ENCODE results near the gene UBN1.

Gene UBN1

DNA sequence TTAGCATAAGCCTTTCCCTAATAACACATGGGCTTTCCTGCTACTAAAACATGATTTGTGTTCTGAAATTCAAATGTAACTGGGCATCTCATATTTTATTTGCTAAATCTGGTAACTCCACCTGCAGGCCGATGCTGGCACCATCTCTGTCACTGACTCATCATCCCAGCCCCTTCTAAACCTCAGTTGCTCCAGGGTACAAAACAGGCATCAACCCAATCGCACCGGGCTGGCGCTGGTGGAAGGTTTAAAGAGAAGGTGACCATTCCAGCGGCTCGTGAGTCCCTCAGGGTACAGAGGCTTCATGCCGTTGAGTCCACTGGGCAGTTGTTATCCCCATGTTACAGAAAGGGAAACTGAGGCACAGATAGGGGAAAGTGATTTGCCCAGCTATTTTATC is 62.5 kb downstream of the UBN1 start:
- no peak overlapping the region for H2AFZ ChIP-seq (ENCODE audit: low read depth, low read length)
- H3K27me3 ChIP-seq (ENCODE audit: insufficient read depth, low read length, poor library complexity) = peaks cover 3% of the 10 kb centered on the region
- no peak overlapping the region for H3K9ac ChIP-seq (ENCODE audit: low read depth, low read length)
- no peak overlapping the region for H3K4me2 ChIP-seq (ENCODE audit: insufficient read depth, low read length)
- H3K9me3 ChIP-seq (ENCODE audit: insufficient read depth, low read length, severe bottlenecking) = no peaks in the 10 kb centered on the region
- no peaks in the 10 kb centered on the region for H3K4me1 ChIP-seq (ENCODE audit: insufficient read depth, low read length)
- ATAC-seq (ENCODE audit: insufficient read depth, low read depth) (no peak), DNase-seq (no peak)
- H3K79me2 ChIP-seq (ENCODE audit: insufficient read depth, low read length) = no peaks in the 10 kb centered on the region
- no peak overlapping the region for H3K27ac ChIP-seq (ENCODE audit: low read length)
- no peaks in the 10 kb centered on the region for H3K36me3 ChIP-seq (ENCODE audit: insufficient read depth, low read length)
- 0 out of 2 replicates have a peak, but pooled peaks cover 6% of the 10 kb centered on the region for H4K20me1 ChIP-seq (ENCODE audit: insufficient read depth, low read length)
- TF ChIP-seq, protein P1, sequence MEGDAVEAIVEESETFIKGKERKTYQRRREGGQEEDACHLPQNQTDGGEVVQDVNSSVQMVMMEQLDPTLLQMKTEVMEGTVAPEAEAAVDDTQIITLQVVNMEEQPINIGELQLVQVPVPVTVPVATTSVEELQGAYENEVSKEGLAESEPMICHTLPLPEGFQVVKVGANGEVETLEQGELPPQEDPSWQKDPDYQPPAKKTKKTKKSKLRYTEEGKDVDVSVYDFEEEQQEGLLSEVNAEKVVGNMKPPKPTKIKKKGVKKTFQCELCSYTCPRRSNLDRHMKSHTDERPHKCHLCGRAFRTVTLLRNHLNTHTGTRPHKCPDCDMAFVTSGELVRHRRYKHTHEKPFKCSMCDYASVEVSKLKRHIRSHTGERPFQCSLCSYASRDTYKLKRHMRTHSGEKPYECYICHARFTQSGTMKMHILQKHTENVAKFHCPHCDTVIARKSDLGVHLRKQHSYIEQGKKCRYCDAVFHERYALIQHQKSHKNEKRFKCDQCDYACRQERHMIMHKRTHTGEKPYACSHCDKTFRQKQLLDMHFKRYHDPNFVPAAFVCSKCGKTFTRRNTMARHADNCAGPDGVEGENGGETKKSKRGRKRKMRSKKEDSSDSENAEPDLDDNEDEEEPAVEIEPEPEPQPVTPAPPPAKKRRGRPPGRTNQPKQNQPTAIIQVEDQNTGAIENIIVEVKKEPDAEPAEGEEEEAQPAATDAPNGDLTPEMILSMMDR (IDR thresholded peaks at IDR 0.05; ENCODE audit: borderline replicate concordance, extremely low read depth, low read length, poor library complexity, severe bottlenecking) = peak; percentile 29
- TF ChIP-seq EZH2 (IDR thresholded peaks at IDR 0.05; ENCODE audit: borderline replicate concordance, low read depth, low read length, severe bottlenecking) = no peak
- no peak overlapping the region for H3K4me3 ChIP-seq (ENCODE audit: low read depth in 1 of 2, low read length in 2 of 2)

DNA sequence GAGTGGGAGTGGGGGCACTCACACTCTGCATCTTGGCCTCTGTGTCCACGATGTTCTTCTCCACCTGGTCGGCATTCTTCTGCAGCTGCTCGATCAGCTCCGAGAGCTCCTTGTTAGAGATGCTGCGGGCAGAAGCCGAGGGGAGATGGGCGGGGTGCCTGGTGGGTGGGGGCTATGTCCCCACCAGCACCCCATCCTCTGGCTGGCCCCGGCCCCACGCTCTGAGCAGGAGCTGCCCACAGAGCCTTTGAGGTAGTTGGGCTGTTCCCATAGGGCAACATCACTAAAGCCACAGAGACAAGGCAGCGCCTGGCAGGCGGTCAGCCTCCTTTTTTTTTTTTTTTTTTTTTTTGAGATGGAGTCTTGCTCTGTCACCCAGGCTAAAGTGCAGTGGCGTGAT is 63.5 kb downstream of the UBN1 start:
- Histone ChIP-seq H3K9me3 (ENCODE audit: insufficient read depth, low read length, severe bottlenecking) (no peaks in the 10 kb centered on the region), H3K36me3 (ENCODE audit: insufficient read depth, low read length) (no peaks in the 10 kb centered on the region), H3K9ac (ENCODE audit: low read depth, low read length) (no peak overlapping the region), H2AFZ (ENCODE audit: low read depth, low read length) (no peak overlapping the region), H4K20me1 (ENCODE audit: insufficient read depth, low read length) (0 out of 2 replicates have a peak, but pooled peaks cover 6% of the 10 kb centered on the region), H3K4me3 (ENCODE audit: low read depth in 1 of 2, low read length in 2 of 2) (no peak overlapping the region), H3K27me3 (ENCODE audit: insufficient read depth, low read length, poor library complexity) (peaks cover 3% of the 10 kb centered on the region), H3K27ac (ENCODE audit: low read length) (no peak overlapping the region), H3K79me2 (ENCODE audit: insufficient read depth, low read length) (no peaks in the 10 kb centered on the region), H3K4me1 (ENCODE audit: insufficient read depth, low read length) (peaks cover 3% of the 10 kb centered on the region; the same call in 1 of the 2 replicates), H3K4me2 (ENCODE audit: insufficient read depth, low read length) (no peak overlapping the region)
- DNase-seq (no peak), ATAC-seq (ENCODE audit: insufficient read depth, low read depth) (no peak)
- TF ChIP-seq, protein P1 (IDR thresholded peaks at IDR 0.05; ENCODE audit: borderline replicate concordance, extremely low read depth, low read length, poor library complexity, severe bottlenecking) = no peak
- TF ChIP-seq EZH2 (IDR thresholded peaks at IDR 0.05; ENCODE audit: borderline replicate concordance, low read depth, low read length, severe bottlenecking) = no peak

DNA sequence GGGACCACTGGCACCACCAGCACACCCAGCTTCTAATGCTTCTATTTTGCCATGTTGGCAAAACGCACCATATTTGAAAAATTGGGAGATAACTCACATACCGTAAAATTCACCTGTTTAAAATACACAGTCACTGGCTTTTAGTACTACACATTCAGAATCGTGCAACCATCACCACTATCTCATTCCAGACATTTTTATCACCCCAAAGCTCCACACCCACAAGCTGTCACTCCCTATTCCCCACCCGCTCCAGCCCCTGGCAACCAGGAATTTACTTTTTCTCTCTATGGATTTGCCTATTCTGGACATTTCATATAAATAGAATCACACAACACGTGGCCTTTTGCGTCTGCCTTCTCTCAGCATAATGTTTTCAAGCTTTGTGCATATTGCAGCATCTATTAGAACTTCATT is 64.7 kb downstream of the UBN1 start:
- Histone ChIP-seq H3K79me2 (ENCODE audit: insufficient read depth, low read length) (no peaks in the 10 kb centered on the region), H3K27me3 (ENCODE audit: insufficient read depth, low read length, poor library complexity) (peaks cover 3% of the 10 kb centered on the region), H2AFZ (ENCODE audit: low read depth, low read length) (no peak overlapping the region), H3K4me2 (ENCODE audit: insufficient read depth, low read length) (no peak overlapping the region), H3K4me3 (ENCODE audit: low read depth in 1 of 2, low read length in 2 of 2) (no peak overlapping the region), H3K4me1 (ENCODE audit: insufficient read depth, low read length) (peaks cover 3% of the 10 kb centered on the region; the same call in 1 of the 2 replicates), H3K36me3 (ENCODE audit: insufficient read depth, low read length) (no peaks in the 10 kb centered on the region), H3K27ac (ENCODE audit: low read length) (no peak overlapping the region), H4K20me1 (ENCODE audit: insufficient read depth, low read length) (0 out of 2 replicates have a peak, but pooled peaks cover 6% of the 10 kb centered on the region), H3K9me3 (ENCODE audit: insufficient read depth, low read length, severe bottlenecking) (no peaks in the 10 kb centered on the region), H3K9ac (ENCODE audit: low read depth, low read length) (no peak overlapping the region)
- DNase-seq (no peak), ATAC-seq (ENCODE audit: insufficient read depth, low read depth) (no peak)
- TF ChIP-seq, protein P1 (IDR thresholded peaks at IDR 0.05; ENCODE audit: borderline replicate concordance, extremely low read depth, low read length, poor library complexity, severe bottlenecking) = no peak
- no peak for TF ChIP-seq EZH2 (IDR thresholded peaks at IDR 0.05; ENCODE audit: borderline replicate concordance, low read depth, low read length, severe bottlenecking)

Data from DND-41 (cell line).